HEK293 (cell line): ENCODE results near the gene RNASEH2C.
A peak's percentile ranks its signal among the peaks of the same experiment; 100 is the strongest.

Source experiments
- CTCF ChIA-PET: fragments of 350-600 bp; formaldehyde crosslinking; extraction: SDS; loops from one replicate; lab custom pipeline; 2021; ENCODE audit warnings: antibody characterized with exemption; lab: Yijun Ruan, JAX
- POLR2A ChIA-PET: fragments of 300-600 bp; formaldehyde crosslinking; extraction: SDS; loops from one replicate; lab custom pipeline; 2020; ENCODE audit warnings: antibody characterized with exemption, inconsistent platforms; lab: Yijun Ruan, JAX
- H3K27ac ChIP-seq: fragments of 200-500 bp; sonication (Bioruptor generic); 2 replicates; pipeline ENCODE4 v1.5.1; 2014; ENCODE audit warnings: low read depth, low read length, control low read depth, inconsistent platforms; ENCODE audit errors: extremely low read depth
- H3K36me3 ChIP-seq, 2 experiments: fragments of 200-500 bp in 1 of 2; sonication (Bioruptor generic) in 1 of 2; 1 replicate in 1 of 2; 2 replicates in 1 of 2; pipeline ENCODE4 v1.5.1; 2014 to 2017; ENCODE audit warnings: inconsistent platforms in 2 of 2, low read length in 2 of 2; ENCODE audit not compliant: control insufficient read depth in 2 of 2, insufficient read depth in 1 of 2
- H3K4me1 ChIP-seq: fragments of 200-500 bp; sonication (Bioruptor generic); 2 replicates; pipeline ENCODE4 v1.5.1; 2014; ENCODE audit warnings: mild to moderate bottlenecking, low read length, inconsistent platforms; ENCODE audit not compliant: control insufficient read depth, insufficient read depth
- H3K4me3 ChIP-seq: 2 replicates; pipeline ENCODE4 v1.5.1; 2011; ENCODE audit warnings: low read depth, mild to moderate bottlenecking, control low read depth, low read length, moderate library complexity
- H3K9me3 ChIP-seq: fragments of 200-500 bp; sonication (Bioruptor generic); 2 replicates; pipeline ENCODE4 v1.5.1; 2014; ENCODE audit warnings: low read depth, low read length, inconsistent platforms; ENCODE audit not compliant: control insufficient read depth, insufficient read depth
- GFI1B ChIP-seq: fragments of 450-650 bp; formaldehyde crosslinking; IDR thresholded peaks from 2 replicates; pipeline ENCODE4 v1.5.1; 2016; ENCODE audit warnings: missing biosample characterization, missing genetic modification characterization
- KLF1 ChIP-seq: fragments of 450-650 bp; formaldehyde crosslinking; IDR thresholded peaks from 2 replicates; pipeline ENCODE4 v1.5.1; 2016; ENCODE audit warnings: missing biosample characterization, missing genetic modification characterization
- MEIS1 ChIP-seq: sonication (generic); formaldehyde crosslinking; IDR thresholded peaks from 2 replicates; pipeline ENCODE4 v1.8.1; 2022; ENCODE audit warnings: missing genetic modification reagents, mild to moderate bottlenecking, borderline replicate concordance
- REST ChIP-seq: fragments of 450-650 bp; formaldehyde crosslinking; IDR thresholded peaks from 2 replicates; pipeline ENCODE4 v1.5.1; 2016; ENCODE audit warnings: missing biosample characterization, missing genetic modification characterization
- ZNF174 ChIP-seq: fragments of 450-650 bp; formaldehyde crosslinking; IDR thresholded peaks from 2 replicates; pipeline ENCODE4 v1.5.0; 2017; ENCODE audit warnings: missing biosample characterization, mild to moderate bottlenecking, missing genetic modification characterization
- ZNF175 ChIP-seq: fragments of 450-650 bp; formaldehyde crosslinking; IDR thresholded peaks from 2 replicates; pipeline ENCODE4 v1.5.1; 2016; ENCODE audit warnings: missing biosample characterization, missing genetic modification characterization
- ZNF221 ChIP-seq: fragments of 450-650 bp; formaldehyde crosslinking; IDR thresholded peaks from 2 replicates; pipeline ENCODE4 v1.5.1; 2017; ENCODE audit warnings: missing biosample characterization, missing genetic modification characterization, borderline replicate concordance
- ZNF223 ChIP-seq: fragments of 450-650 bp; formaldehyde crosslinking; IDR thresholded peaks from 2 replicates; pipeline ENCODE4 v1.5.1; 2016; ENCODE audit warnings: missing biosample characterization, missing genetic modification characterization
- ZNF292 ChIP-seq: fragments of 450-650 bp; formaldehyde crosslinking; IDR thresholded peaks from 2 replicates; pipeline ENCODE4 v1.5.1; 2016; ENCODE audit warnings: low read depth, missing biosample characterization, missing genetic modification characterization, borderline replicate concordance
- ZNF354C ChIP-seq: fragments of 450-650 bp; formaldehyde crosslinking; IDR thresholded peaks from 2 replicates; pipeline ENCODE4 v1.5.1; 2016; ENCODE audit warnings: missing biosample characterization, missing genetic modification characterization, low read depth, borderline replicate concordance
- ZNF394 ChIP-seq: fragments of 450-650 bp; formaldehyde crosslinking; IDR thresholded peaks from 2 replicates; pipeline ENCODE4 v1.5.1; 2016; ENCODE audit warnings: missing biosample characterization, missing genetic modification characterization, mild to moderate bottlenecking, moderate library complexity, borderline replicate concordance
- ZNF48 ChIP-seq: fragments of 450-650 bp; formaldehyde crosslinking; IDR thresholded peaks from 2 replicates; pipeline ENCODE4 v1.5.1; 2016; ENCODE audit warnings: missing biosample characterization, missing genetic modification characterization
- ZNF514 ChIP-seq: fragments of 450-650 bp; formaldehyde crosslinking; IDR thresholded peaks from 2 replicates; pipeline ENCODE4 v1.5.1; 2016; ENCODE audit warnings: missing biosample characterization, missing genetic modification characterization
- ZNF629 ChIP-seq: fragments of 450-650 bp; formaldehyde crosslinking; IDR thresholded peaks from 2 replicates; pipeline ENCODE4 v1.5.1; 2017; ENCODE audit warnings: missing biosample characterization, missing genetic modification characterization
- ZNF654 ChIP-seq: fragments of 450-650 bp; formaldehyde crosslinking; IDR thresholded peaks from 2 replicates; pipeline ENCODE4 v1.5.1; 2016; ENCODE audit warnings: low read depth, missing biosample characterization, missing genetic modification characterization
- TF ChIP-seq, protein P1 (sequence below): fragments of 450-650 bp; formaldehyde crosslinking; IDR thresholded peaks from 2 replicates; pipeline ENCODE4 v1.5.1; 2016; ENCODE audit warnings: missing biosample characterization, missing genetic modification characterization
- TF ChIP-seq, protein P2 (sequence below): fragments of 450-650 bp; formaldehyde crosslinking; IDR thresholded peaks from 2 replicates; pipeline ENCODE4 v1.5.1; 2017; ENCODE audit warnings: missing biosample characterization, mild to moderate bottlenecking, missing genetic modification characterization, moderate library complexity

Gene RNASEH2C

GRCh38 chr11:65745049-65745448 is 24.5 kb upstream of the RNASEH2C start (continued):
- TF ChIP-seq REST (tag by site-specific recombination) = no peak
- TF ChIP-seq ZNF221 = no peak
- TF ChIP-seq MEIS1 (CRISPR knock-in tag) = no peak
- no peak for TF ChIP-seq ZNF175 (tag by site-specific recombination)
- no peak for TF ChIP-seq ZNF174 (tag by site-specific recombination)
- TF ChIP-seq ZNF514 (tag by site-specific recombination) = no peak
- TF ChIP-seq ZNF223 (tag by site-specific recombination) = no peak
- TF ChIP-seq, protein P1, sequence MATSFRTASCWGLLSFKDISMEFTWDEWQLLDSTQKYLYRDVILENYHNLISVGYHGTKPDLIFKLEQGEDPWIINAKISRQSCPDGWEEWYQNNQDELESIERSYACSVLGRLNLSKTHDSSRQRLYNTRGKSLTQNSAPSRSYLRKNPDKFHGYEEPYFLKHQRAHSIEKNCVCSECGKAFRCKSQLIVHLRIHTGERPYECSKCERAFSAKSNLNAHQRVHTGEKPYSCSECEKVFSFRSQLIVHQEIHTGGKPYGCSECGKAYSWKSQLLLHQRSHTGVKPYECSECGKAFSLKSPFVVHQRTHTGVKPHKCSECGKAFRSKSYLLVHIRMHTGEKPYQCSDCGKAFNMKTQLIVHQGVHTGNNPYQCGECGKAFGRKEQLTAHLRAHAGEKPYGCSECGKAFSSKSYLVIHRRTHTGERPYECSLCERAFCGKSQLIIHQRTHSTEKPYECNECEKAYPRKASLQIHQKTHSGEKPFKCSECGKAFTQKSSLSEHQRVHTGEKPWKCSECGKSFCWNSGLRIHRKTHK (tag by site-specific recombination) = no peak
- TF ChIP-seq, all 188 proteins: peak for 0

DNA sequence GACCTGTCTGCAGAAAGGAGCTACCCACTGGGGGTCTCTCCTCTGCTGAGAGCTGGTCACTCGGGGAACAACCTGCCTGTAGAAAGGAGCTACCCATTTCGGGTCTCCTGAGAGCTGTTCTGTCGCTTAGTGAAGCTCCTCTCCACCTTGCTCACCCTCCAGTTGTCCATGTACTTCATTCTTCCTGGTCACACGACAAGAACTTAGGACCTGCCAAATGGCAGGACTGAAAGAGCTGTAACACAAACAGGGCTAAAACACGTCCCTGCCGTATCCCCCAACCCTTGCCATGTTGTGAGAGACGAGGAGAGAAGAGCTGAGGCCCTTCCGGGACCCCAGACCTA is 24.1 kb upstream of the RNASEH2C start:
- TF ChIP-seq, protein P2, sequence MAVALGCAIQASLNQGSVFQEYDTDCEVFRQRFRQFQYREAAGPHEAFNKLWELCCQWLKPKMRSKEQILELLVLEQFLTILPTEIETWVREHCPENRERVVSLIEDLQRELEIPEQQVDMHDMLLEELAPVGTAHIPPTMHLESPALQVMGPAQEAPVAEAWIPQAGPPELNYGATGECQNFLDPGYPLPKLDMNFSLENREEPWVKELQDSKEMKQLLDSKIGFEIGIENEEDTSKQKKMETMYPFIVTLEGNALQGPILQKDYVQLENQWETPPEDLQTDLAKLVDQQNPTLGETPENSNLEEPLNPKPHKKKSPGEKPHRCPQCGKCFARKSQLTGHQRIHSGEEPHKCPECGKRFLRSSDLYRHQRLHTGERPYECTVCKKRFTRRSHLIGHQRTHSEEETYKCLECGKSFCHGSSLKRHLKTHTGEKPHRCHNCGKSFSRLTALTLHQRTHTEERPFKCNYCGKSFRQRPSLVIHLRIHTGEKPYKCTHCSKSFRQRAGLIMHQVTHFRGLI (tag by site-specific recombination) = no peak
- Histone ChIP-seq H3K36me3 (no peaks in the 10 kb centered on the region), H3K4me1 (no peaks in the 10 kb centered on the region), H3K4me3 (no peak overlapping the region), H3K9me3 (no peaks in the 10 kb centered on the region), H3K27ac (no peak overlapping the region)
- ChIA-PET POLR2A (interaction anchor here (1.3 kb wide), 1 partner anchor 25 kb away, joined by 4 read pairs; no protein-coding TSS in a partner anchor), CTCF (interaction anchor here (0.6 to 2.0 kb wide), 9 partner anchors 16 to 143 kb away, joined by 3 to 9 read pairs (median 5); partner anchors contain the start of gene FIBP)

- no peak overlapping the region for H3K4me3 ChIP-seq
- no peaks in the 10 kb centered on the region for H3K4me1 ChIP-seq
- ChIA-PET POLR2A (interaction anchor here (1.3 kb wide), 1 partner anchor 24 kb away, joined by 4 read pairs; no protein-coding TSS in a partner anchor), CTCF (interaction anchor here (0.6 to 2.0 kb wide), 10 partner anchors 16 to 144 kb away, joined by 3 to 9 read pairs (median 4); partner anchors contain the start of gene FIBP)
- no peaks in the 10 kb centered on the region for H3K9me3 ChIP-seq
- H3K27ac ChIP-seq = no peak overlapping the region
- TF ChIP-seq GFI1B (tag by site-specific recombination) = no peak
- TF ChIP-seq ZNF654 (tag by site-specific recombination) = 0 out of 2 replicates have a peak, but pooled peaks have one; percentile 10
- no peaks in the 10 kb centered on the region for H3K36me3 ChIP-seq
Measured at GRCh38 chr11:65744026-65744698, 23.6 kb upstream of the RNASEH2C start.

DNA sequence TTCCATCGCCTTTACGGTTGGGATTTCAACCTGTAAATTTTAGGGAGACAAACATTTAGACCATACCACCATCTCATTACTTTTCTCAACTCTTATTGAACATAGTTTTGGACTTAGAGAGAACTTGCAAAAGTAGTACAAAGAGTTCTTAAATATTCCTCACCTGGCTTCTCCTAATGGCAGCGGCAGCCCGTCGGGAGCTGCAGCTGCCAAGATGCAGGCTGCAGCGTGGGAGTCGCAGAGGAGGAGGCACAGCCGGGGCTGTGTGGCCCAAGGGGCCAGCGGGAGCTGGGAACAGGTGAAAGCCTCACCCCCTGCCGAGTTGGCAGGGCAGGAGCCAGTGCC is 23.1 kb upstream of the RNASEH2C start:
- Histone ChIP-seq H3K4me3 (no peak overlapping the region), H3K36me3 (no peaks in the 10 kb centered on the region), H3K4me1 (no peaks in the 10 kb centered on the region), H3K9me3 (no peaks in the 10 kb centered on the region), H3K27ac (no peak overlapping the region)
- CTCF ChIA-PET = interaction anchor here (0.8 to 2.0 kb wide), 4 partner anchors 26 to 142 kb away, joined by 3 to 9 read pairs (median 6); no protein-coding TSS in a partner anchor
- POLR2A ChIA-PET = interaction anchor here (0.7 kb wide), 1 partner anchor 125 kb away, joined by 5 read pairs; no protein-coding TSS in a partner anchor
- TF ChIP-seq ZNF292 (no peak), ZNF354C (tag by site-specific recombination) (no peak), ZNF394 (tag by site-specific recombination) (no peak), KLF1 (tag by site-specific recombination) (no peak), ZNF629 (tag by site-specific recombination) (no peak), ZNF48 (tag by site-specific recombination) (no peak), REST (tag by site-specific recombination) (no peak)
